Measurements from ENCODE around the gene REEP1. TPM values are rescaled to one million over a fixed set of nuclear protein-coding genes. Genes with fewer than 3 reads are reported as not detected.
A peak's percentile ranks its signal among the peaks of the same experiment; 100 is the strongest.

REEP1 gene
- total and polyA plus RNA-seq, 8 donors: 1.4 to 7.0 (median 4.0) TPM

DNA sequence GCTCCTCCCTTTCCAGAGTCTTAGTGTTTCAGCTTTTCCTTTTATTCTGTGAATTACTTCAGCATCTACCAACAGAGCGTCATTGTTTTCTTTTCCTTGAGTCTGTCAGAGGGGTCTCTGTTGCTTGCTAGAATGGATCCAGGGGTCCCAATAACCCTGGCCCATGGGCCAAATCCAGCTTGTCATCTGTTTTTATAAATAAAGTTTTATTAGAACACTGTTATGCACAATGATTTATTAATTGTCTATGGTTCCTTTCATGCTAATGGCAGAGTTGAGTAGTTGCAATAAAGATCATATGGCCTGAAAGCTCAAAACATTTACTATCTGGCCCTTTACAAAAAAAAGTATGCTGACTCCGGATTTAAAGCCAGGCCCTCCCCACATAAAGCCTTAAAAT, 79.3 kb downstream of the REEP1 start:
- FAIRE-seq: no peak
- WGBS, 2 donors: 96% methylated on average over 2 of the region's 2 CpGs

DNA sequence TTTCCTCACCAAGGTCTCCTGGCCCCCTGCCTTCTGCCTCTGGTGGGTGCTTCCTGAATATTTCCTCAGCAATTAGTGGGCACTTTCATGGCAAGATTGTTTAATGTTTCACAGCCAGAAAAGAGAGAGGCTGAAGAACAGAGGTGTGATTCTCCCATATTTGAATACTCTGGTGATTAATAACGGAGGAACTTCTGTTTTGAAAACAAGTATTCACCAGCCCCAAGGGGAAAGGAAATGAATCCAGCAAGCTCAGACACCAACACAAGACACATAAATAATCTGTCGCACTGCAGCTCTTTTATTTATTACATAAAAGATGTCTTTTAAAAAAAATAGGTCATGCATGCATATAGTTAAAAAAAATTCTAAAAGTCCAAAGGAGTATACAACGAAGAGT, 80.4 kb downstream of the REEP1 start:
- DNase-seq (no peak), ATAC-seq (no peak), FAIRE-seq (no peak)
- H3K4me1 ChIP-seq: peaks cover 0 to 4% (median 0%) of the 10 kb centered on the region in 3 donors
- H3K27me3 ChIP-seq: no peaks in the 10 kb centered on the region
- TF ChIP-seq, protein P1, sequence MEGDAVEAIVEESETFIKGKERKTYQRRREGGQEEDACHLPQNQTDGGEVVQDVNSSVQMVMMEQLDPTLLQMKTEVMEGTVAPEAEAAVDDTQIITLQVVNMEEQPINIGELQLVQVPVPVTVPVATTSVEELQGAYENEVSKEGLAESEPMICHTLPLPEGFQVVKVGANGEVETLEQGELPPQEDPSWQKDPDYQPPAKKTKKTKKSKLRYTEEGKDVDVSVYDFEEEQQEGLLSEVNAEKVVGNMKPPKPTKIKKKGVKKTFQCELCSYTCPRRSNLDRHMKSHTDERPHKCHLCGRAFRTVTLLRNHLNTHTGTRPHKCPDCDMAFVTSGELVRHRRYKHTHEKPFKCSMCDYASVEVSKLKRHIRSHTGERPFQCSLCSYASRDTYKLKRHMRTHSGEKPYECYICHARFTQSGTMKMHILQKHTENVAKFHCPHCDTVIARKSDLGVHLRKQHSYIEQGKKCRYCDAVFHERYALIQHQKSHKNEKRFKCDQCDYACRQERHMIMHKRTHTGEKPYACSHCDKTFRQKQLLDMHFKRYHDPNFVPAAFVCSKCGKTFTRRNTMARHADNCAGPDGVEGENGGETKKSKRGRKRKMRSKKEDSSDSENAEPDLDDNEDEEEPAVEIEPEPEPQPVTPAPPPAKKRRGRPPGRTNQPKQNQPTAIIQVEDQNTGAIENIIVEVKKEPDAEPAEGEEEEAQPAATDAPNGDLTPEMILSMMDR (IDR thresholded peaks at IDR 0.05): no peak
- H3K27ac ChIP-seq: no peak overlapping the region
- no peaks in the 10 kb centered on the region for H3K36me3 ChIP-seq
- H3K9me3 ChIP-seq: no peaks in the 10 kb centered on the region
- no peak overlapping the region for H3K4me3 ChIP-seq
- WGBS, 2 donors: 55 to 65% methylated on average over 3 of the region's 3 CpGs
- intact Hi-C loops (cut with DNase I): no loop called here

More for the DNA sequence above, 79.3 kb downstream of the REEP1 start:
- no peak overlapping the region for H3K4me3 ChIP-seq
- TF ChIP-seq, protein P1 (IDR thresholded peaks at IDR 0.05): no peak
- no peak for DNase-seq
- no peaks in the 10 kb centered on the region for H3K27me3 ChIP-seq
- no peak for ATAC-seq
- H3K4me1 ChIP-seq: peaks cover 0 to 4% (median 0%) of the 10 kb centered on the region in 3 donors
- intact Hi-C loops (cut with DNase I): no loop called here
- H3K27ac ChIP-seq: no peak overlapping the region
- no peaks in the 10 kb centered on the region for H3K9me3 ChIP-seq
- no peaks in the 10 kb centered on the region for H3K36me3 ChIP-seq

DNA sequence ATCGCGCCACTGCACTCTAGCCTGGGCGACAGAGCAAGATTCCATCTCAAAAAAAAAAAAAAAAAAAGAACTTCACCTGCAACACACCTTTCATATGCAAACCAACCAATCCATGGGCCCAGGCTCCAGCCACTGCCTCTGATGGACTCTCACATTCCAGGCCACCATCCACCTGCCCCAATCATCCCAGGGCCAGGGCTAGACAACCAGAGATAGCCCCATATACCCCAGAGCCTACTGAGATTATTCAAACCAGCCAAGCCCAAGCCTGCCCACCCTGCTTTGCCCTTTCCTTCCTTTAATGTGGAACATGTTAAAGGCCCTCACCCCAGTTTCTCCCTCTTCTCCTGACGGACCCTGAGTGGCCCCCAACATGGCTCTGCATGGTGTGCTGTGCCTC, 81.1 kb downstream of the REEP1 start:
- TF ChIP-seq, protein P1 (IDR thresholded peaks at IDR 0.05): no peak
- Histone ChIP-seq H3K4me1 (peaks cover 0 to 4% (median 0%) of the 10 kb centered on the region in 3 donors), H3K9me3 (no peaks in the 10 kb centered on the region), H3K27ac (no peak overlapping the region), H3K4me3 (no peak overlapping the region), H3K27me3 (no peaks in the 10 kb centered on the region), H3K36me3 (no peaks in the 10 kb centered on the region)
- ATAC-seq (no peak), DNase-seq (no peak), FAIRE-seq (no peak)
- intact Hi-C loops (cut with DNase I): no loop called here
- 95 to 99% methylated on average over 4 of the region's 4 CpGs for WGBS, 2 donors

DNA sequence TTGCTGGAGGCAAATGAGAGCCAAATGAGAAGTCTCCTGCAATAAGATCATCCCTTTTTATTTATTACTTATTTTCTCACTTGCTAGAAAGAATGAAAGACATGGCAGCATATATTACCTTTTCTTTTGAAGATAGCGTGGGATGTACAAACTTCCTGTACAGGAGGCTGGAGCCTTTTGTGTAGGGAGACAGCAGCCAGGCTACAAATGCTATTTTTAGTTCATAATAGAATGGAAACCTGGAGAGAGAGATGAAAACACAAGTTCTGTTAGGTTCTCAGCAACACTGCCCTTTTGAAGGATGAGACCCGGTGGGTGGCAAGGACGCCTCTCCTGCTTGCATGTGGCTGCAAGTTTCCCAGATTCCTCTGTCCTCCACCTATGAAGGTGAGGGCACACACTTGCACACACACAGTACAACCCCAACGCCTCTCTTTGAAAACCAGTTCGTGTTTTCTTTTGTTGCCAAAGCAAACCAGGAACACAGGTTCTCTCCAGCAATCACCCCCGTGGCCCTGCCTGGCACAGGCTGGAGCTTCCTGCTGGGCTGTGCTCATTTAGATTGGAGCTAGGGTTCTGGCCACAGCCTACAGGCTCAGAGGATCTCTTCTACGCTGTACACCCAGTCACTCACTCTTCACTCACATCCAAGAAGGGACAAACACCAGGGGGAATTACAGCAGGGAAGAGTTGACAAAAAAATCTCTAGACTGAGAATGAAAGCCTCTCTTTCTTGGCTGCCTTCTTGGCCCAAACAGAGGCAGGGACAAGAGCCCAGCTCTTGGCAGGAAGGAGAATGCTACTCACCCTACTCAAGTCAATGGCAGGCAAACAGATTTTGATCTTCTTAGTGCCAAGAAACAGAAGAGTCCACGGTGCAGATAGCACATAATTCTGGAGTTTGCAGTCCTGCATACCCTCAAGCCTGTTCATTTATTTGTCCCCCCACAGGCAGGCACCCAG, 82.6 kb downstream of the REEP1 start:
- H3K4me1 ChIP-seq: peaks cover 0 to 4% (median 0%) of the 10 kb centered on the region in 3 donors
- WGBS, 2 donors: 46 to 50% methylated on average over 8 of the region's 8 CpGs
- TF ChIP-seq, protein P1 (IDR thresholded peaks at IDR 0.05): no peak
- H3K27ac ChIP-seq: peak overlapping the region; percentile 21 to 57 (median 32)
- H3K27me3 ChIP-seq: no peaks in the 10 kb centered on the region
- no peaks in the 10 kb centered on the region for H3K9me3 ChIP-seq
- no peak overlapping the region for H3K4me3 ChIP-seq
- DNase-seq (peak in 4 of 6 donors; percentile 19 to 49 (median 34)), ATAC-seq (peak; percentile 83 to 92 (median 90)), FAIRE-seq (no peak)
- H3K36me3 ChIP-seq: no peaks in the 10 kb centered on the region
- intact Hi-C loops (cut with DNase I): no loop called here

DNA sequence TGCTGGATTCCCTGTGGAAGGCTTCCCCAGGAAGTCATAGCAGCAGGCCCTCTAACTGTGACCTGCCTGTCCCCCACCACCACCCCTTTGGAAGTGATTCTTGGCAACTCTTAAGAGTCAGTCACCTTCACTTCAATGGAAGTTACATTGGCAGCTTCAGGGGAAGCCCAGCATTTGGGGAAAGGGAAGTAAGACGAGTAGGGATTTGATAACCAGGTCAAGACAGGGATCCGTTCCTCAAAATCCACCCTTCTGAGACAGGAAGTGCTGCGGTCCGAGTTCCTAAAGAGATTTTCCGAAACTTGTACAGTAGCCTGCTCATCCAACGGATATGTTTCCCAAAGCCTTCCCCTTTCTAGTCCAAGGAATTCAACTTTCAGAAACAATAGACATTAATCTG, 84.0 kb downstream of the REEP1 start:
- Histone ChIP-seq H3K4me1 (peaks cover 0 to 4% (median 0%) of the 10 kb centered on the region in 3 donors), H3K4me3 (no peak overlapping the region), H3K27me3 (no peaks in the 10 kb centered on the region), H3K9me3 (no peaks in the 10 kb centered on the region), H3K36me3 (no peaks in the 10 kb centered on the region), H3K27ac (no peak overlapping the region)
- ATAC-seq (no peak), DNase-seq (no peak), FAIRE-seq (no peak)
- intact Hi-C loops (cut with DNase I): no loop called here
- TF ChIP-seq, protein P1 (IDR thresholded peaks at IDR 0.05): no peak
- 87 to 91% methylated on average over 6 of the region's 6 CpGs for WGBS, 2 donors

Measured in pancreas (tissue), 10 donors.